Measurements from ENCODE around the gene ARHGAP26.

DNA sequence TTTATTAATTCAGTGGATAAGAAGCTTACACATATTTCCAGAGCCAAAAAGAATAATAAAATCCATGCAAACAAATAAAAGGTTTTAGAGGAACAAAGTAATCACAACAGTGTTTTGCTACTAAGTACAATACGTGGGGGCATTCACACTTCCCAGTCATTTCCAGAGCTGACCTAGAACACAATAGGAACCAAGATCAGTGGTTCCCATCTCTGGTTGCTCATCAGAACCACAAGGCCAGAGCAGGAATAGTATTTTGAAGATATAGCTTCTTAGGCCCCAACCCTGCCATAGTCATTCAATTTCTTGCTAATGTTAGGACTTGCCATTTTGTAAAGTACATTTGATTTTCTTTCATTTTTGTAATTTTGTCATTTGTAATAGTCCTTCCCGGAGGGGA lies 417.9 kb downstream of the ARHGAP26 start:
- TF ChIP-seq, protein P1, sequence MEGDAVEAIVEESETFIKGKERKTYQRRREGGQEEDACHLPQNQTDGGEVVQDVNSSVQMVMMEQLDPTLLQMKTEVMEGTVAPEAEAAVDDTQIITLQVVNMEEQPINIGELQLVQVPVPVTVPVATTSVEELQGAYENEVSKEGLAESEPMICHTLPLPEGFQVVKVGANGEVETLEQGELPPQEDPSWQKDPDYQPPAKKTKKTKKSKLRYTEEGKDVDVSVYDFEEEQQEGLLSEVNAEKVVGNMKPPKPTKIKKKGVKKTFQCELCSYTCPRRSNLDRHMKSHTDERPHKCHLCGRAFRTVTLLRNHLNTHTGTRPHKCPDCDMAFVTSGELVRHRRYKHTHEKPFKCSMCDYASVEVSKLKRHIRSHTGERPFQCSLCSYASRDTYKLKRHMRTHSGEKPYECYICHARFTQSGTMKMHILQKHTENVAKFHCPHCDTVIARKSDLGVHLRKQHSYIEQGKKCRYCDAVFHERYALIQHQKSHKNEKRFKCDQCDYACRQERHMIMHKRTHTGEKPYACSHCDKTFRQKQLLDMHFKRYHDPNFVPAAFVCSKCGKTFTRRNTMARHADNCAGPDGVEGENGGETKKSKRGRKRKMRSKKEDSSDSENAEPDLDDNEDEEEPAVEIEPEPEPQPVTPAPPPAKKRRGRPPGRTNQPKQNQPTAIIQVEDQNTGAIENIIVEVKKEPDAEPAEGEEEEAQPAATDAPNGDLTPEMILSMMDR (IDR thresholded peaks at IDR 0.05; ENCODE audit: poor library complexity, severe bottlenecking) = no peak
- TF ChIP-seq, protein P2, sequence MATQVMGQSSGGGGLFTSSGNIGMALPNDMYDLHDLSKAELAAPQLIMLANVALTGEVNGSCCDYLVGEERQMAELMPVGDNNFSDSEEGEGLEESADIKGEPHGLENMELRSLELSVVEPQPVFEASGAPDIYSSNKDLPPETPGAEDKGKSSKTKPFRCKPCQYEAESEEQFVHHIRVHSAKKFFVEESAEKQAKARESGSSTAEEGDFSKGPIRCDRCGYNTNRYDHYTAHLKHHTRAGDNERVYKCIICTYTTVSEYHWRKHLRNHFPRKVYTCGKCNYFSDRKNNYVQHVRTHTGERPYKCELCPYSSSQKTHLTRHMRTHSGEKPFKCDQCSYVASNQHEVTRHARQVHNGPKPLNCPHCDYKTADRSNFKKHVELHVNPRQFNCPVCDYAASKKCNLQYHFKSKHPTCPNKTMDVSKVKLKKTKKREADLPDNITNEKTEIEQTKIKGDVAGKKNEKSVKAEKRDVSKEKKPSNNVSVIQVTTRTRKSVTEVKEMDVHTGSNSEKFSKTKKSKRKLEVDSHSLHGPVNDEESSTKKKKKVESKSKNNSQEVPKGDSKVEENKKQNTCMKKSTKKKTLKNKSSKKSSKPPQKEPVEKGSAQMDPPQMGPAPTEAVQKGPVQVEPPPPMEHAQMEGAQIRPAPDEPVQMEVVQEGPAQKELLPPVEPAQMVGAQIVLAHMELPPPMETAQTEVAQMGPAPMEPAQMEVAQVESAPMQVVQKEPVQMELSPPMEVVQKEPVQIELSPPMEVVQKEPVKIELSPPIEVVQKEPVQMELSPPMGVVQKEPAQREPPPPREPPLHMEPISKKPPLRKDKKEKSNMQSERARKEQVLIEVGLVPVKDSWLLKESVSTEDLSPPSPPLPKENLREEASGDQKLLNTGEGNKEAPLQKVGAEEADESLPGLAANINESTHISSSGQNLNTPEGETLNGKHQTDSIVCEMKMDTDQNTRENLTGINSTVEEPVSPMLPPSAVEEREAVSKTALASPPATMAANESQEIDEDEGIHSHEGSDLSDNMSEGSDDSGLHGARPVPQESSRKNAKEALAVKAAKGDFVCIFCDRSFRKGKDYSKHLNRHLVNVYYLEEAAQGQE (IDR thresholded peaks at IDR 0.05; ENCODE audit: borderline replicate concordance) = no peak
- TF ChIP-seq RAD21 (conservative IDR thresholded peaks at IDR 0.05) = no peak
- TF ChIP-seq SMC3 (conservative IDR thresholded peaks at IDR 0.05; ENCODE audit: poor library complexity) = no peak
- TF ChIP-seq EZH2 (IDR thresholded peaks at IDR 0.05; ENCODE audit: borderline replicate concordance, insufficient read depth, low read length, poor library complexity, severe bottlenecking) = no peak
